DND-41 (cell line): Measurements from ENCODE around the gene TLX3.
A peak's percentile ranks its signal among the peaks of the same experiment; 100 is the strongest.

ENCODE experiments used
- ATAC-seq: fragments of 200-7000 bp; cut with Tn5 transposase; 3 replicates; pipeline ENCODE4 v1.9.1; 2021; ENCODE audit warnings: low read depth; ENCODE audit not compliant: insufficient read depth
- DNase-seq: peaks from one replicate; pipeline ENCODE4 v3.0.0-alpha.2; 2020
- H2AFZ ChIP-seq: 2 replicates; pipeline ENCODE4 v1.6.0; 2012; ENCODE audit warnings: low read depth, low read length
- H3K27ac ChIP-seq: 2 replicates; pipeline ENCODE4 v1.5.1; 2012; ENCODE audit warnings: low read length, inconsistent platforms
- H3K27me3 ChIP-seq: fragments of 200-600 bp; sonication (generic); 2 replicates; pipeline ENCODE4 v1.6.0; 2012; ENCODE audit warnings: low read length, mild to moderate bottlenecking, inconsistent platforms; ENCODE audit not compliant: insufficient read depth, poor library complexity
- H3K36me3 ChIP-seq: 2 replicates; pipeline ENCODE4 v1.5.1; 2012; ENCODE audit warnings: low read length, inconsistent platforms; ENCODE audit not compliant: insufficient read depth
- H3K4me1 ChIP-seq: 2 replicates; pipeline ENCODE4 v1.5.1; 2012; ENCODE audit warnings: mild to moderate bottlenecking, low read length; ENCODE audit not compliant: insufficient read depth
- H3K4me2 ChIP-seq: 2 replicates; pipeline ENCODE4 v1.6.0; 2012; ENCODE audit warnings: mild to moderate bottlenecking, moderate library complexity, low read length, inconsistent platforms; ENCODE audit not compliant: insufficient read depth
- H3K4me3 ChIP-seq, 2 experiments: fragments of 200-600 bp in 1 of 2; shearing (Covaris generic) in 1 of 2; 2 replicates each; pipeline ENCODE4 v1.5.1; 2012 to 2016; ENCODE audit warnings: inconsistent platforms in 2 of 2, low read length in 2 of 2, mild to moderate bottlenecking in 2 of 2, low read depth in 1 of 2, moderate library complexity in 1 of 2
- H3K79me2 ChIP-seq: 2 replicates; pipeline ENCODE4 v1.6.0; 2012; ENCODE audit warnings: low read length, inconsistent platforms; ENCODE audit not compliant: insufficient read depth
- H3K9ac ChIP-seq: 2 replicates; pipeline ENCODE4 v1.6.0; 2012; ENCODE audit warnings: low read depth, mild to moderate bottlenecking, inconsistent platforms, low read length, moderate library complexity
- H3K9me3 ChIP-seq: 2 replicates; pipeline ENCODE4 v1.5.1; 2012; ENCODE audit warnings: low read length, moderate library complexity, mild to moderate bottlenecking, inconsistent platforms; ENCODE audit not compliant: insufficient read depth, severe bottlenecking
- H4K20me1 ChIP-seq: 2 replicates; pipeline ENCODE4 v1.6.0; 2012; ENCODE audit warnings: low read length; ENCODE audit not compliant: insufficient read depth
- CTCF ChIP-seq: IDR thresholded peaks from 2 replicates; pipeline ENCODE4 v1.5.1; 2012; ENCODE audit warnings: borderline replicate concordance, low read length, moderate library complexity, mild to moderate bottlenecking; ENCODE audit not compliant: poor library complexity, severe bottlenecking; ENCODE audit errors: extremely low read depth
- EZH2 ChIP-seq: IDR thresholded peaks from 3 replicates; pipeline ENCODE4 v1.6.1; 2012; ENCODE audit warnings: borderline replicate concordance, low read depth, mild to moderate bottlenecking, moderate library complexity, low read length, inconsistent platforms; ENCODE audit not compliant: severe bottlenecking

The TLX3 gene

GRCh38 chr5:171307789-171308452 lies 1.1 kb upstream of the TLX3 start:
- Histone ChIP-seq H4K20me1 (peaks cover 61% of the 10 kb centered on the region), H3K36me3 (peaks cover 76% of the 10 kb centered on the region), H3K27me3 (no peaks in the 10 kb centered on the region), H3K9ac (peak overlapping the region; percentile 98), H3K4me3 (peak overlapping the region; percentile 31 to 66; a peak in 3 of 4 replicates), H3K9me3 (peaks cover 2% of the 10 kb centered on the region), H2AFZ (no peak overlapping the region), H3K79me2 (peaks cover 97% of the 10 kb centered on the region), H3K27ac (peak overlapping the region; percentile 96), H3K4me2 (peak overlapping the region; percentile 65), H3K4me1 (peaks cover 47% of the 10 kb centered on the region)
- ATAC-seq: no peak
- TF ChIP-seq EZH2 (no peak), CTCF (no peak)
- no peak for DNase-seq

GRCh38 chr5:171309276-171310211 lies 496 bp downstream of the TLX3 start:
- no peaks in the 10 kb centered on the region for H3K27me3 ChIP-seq
- peaks cover 61% of the 10 kb centered on the region for H4K20me1 ChIP-seq
- TF ChIP-seq EZH2: no peak
- no peak for TF ChIP-seq CTCF
- peak; percentile 49 for DNase-seq
- peaks cover 50% of the 10 kb centered on the region for H3K4me1 ChIP-seq
- peaks cover 97% of the 10 kb centered on the region for H3K79me2 ChIP-seq
- no peak for ATAC-seq
- peaks cover 79% of the 10 kb centered on the region for H3K36me3 ChIP-seq
- peak overlapping the region; percentile 69 to 77; a peak in 3 of 4 replicates for H3K4me3 ChIP-seq
- no peak overlapping the region for H2AFZ ChIP-seq
- peak overlapping the region; percentile 94 for H3K27ac ChIP-seq
- peak overlapping the region; percentile 69 for H3K4me2 ChIP-seq
- peak overlapping the region; percentile 96 for H3K9ac ChIP-seq
- H3K9me3 ChIP-seq: peaks cover 2% of the 10 kb centered on the region

- peaks cover 48% of the 10 kb centered on the region for H3K4me1 ChIP-seq
- H3K36me3 ChIP-seq: peaks cover 79% of the 10 kb centered on the region
- peak overlapping the region; percentile 69 for H3K4me2 ChIP-seq
- no peak for ATAC-seq
- H3K79me2 ChIP-seq: peaks cover 97% of the 10 kb centered on the region
- peak; percentile 70 for DNase-seq
- no peaks in the 10 kb centered on the region for H3K27me3 ChIP-seq
- peak overlapping the region; percentile 96 for H3K9ac ChIP-seq
- peaks cover 61% of the 10 kb centered on the region for H4K20me1 ChIP-seq
- no peak for TF ChIP-seq EZH2
- TF ChIP-seq CTCF: peak; percentile 69
- H3K27ac ChIP-seq: peak overlapping the region; percentile 94
- peak overlapping the region; percentile 69 to 77; a peak in 3 of 4 replicates for H3K4me3 ChIP-seq
- peaks cover 2% of the 10 kb centered on the region for H3K9me3 ChIP-seq
- no peak overlapping the region for H2AFZ ChIP-seq
These were observed 1.3 kb downstream of the TLX3 start for GRCh38 chr5:171310212-171310818.
